ENCODE results near the gene AHDC1.
A peak's percentile ranks its signal among the peaks of the same experiment; 100 is the strongest.

Gene AHDC1

DNA sequence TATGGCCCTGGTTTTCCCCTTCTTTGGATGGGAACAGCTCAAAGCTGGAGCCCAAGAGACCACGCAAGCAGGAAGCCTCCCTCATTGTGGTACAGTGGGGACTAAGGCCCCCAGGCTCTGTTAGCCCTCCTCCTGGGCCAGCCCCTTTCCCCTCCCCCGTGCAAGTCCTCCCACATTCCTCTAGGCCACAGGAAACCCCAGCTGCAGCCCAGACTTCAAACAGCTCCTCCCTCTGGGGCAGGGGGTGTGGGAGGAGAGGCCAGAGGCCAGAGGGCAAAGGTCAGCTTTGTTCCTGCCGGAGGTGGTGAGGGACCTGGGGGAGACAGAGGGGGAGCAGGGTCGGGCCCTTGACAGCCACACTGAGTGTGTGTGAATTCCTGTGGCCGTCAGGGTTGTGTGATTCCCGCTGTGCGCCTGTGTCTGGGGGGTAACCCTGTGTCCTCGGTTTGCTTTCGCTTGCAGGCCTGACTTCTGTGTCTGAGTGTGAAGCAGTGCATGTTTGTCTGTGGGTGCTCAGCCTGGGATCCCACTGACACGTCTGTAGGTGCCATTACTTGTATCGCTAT, 3.4 kb upstream of the AHDC1 start:
- TF ChIP-seq, protein P1, sequence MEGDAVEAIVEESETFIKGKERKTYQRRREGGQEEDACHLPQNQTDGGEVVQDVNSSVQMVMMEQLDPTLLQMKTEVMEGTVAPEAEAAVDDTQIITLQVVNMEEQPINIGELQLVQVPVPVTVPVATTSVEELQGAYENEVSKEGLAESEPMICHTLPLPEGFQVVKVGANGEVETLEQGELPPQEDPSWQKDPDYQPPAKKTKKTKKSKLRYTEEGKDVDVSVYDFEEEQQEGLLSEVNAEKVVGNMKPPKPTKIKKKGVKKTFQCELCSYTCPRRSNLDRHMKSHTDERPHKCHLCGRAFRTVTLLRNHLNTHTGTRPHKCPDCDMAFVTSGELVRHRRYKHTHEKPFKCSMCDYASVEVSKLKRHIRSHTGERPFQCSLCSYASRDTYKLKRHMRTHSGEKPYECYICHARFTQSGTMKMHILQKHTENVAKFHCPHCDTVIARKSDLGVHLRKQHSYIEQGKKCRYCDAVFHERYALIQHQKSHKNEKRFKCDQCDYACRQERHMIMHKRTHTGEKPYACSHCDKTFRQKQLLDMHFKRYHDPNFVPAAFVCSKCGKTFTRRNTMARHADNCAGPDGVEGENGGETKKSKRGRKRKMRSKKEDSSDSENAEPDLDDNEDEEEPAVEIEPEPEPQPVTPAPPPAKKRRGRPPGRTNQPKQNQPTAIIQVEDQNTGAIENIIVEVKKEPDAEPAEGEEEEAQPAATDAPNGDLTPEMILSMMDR (conservative IDR thresholded peaks at IDR 0.05; ENCODE audit: low read depth, low read length), result no peak
- Histone ChIP-seq H2AFZ (ENCODE audit: low read depth) (no peak overlapping the region; the same call in 1 of the 2 replicates), H3K4me1 (ENCODE audit: low read depth, poor library complexity, severe bottlenecking) (peaks cover 43% of the 10 kb centered on the region), H3K4me2 (peak overlapping the region; percentile 9; the same call in 1 of the 2 replicates), H3K9ac (no peak overlapping the region), H4K20me1 (ENCODE audit: insufficient read depth) (no peaks in the 10 kb centered on the region), H3K36me3 (ENCODE audit: insufficient read depth) (no peaks in the 10 kb centered on the region), H3K27me3 (ENCODE audit: insufficient read depth, low read depth) (no peaks in the 10 kb centered on the region), H3K4me3 (IDR thresholded peaks at IDR 0.05; ENCODE audit: insufficient read depth, low read depth, low read length) (no peak overlapping the region), H3K27ac (no peak overlapping the region), H3K79me2 (ENCODE audit: insufficient read depth, low read depth) (no peaks in the 10 kb centered on the region)

DNA sequence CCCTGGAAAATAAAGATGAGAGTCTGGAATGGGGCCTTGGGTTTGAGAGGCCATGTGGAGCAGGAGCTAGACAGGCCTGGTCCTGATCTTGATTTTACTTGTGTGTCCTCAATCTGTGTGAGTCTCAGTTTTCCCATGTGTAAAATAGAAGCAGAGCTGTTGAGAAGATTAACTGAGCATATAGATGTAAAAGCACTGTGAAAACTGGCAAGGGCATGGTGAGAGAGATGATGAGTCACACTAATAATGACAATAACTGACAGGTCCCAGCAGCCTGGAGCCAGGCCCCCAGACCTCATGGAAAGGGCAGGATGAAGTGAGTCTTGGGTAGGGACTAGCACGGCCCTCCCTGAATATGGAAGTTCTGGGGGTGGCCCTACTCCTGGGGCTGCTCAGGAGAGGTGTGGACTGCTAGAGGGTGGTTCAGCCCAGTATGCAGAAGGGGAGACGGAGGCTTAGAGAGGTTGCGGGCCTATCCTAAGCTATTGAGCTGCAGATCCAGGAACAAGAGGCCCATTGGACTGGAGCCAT, 2.8 kb upstream of the AHDC1 start:
- no peak overlapping the region for H3K9ac ChIP-seq

DNA sequence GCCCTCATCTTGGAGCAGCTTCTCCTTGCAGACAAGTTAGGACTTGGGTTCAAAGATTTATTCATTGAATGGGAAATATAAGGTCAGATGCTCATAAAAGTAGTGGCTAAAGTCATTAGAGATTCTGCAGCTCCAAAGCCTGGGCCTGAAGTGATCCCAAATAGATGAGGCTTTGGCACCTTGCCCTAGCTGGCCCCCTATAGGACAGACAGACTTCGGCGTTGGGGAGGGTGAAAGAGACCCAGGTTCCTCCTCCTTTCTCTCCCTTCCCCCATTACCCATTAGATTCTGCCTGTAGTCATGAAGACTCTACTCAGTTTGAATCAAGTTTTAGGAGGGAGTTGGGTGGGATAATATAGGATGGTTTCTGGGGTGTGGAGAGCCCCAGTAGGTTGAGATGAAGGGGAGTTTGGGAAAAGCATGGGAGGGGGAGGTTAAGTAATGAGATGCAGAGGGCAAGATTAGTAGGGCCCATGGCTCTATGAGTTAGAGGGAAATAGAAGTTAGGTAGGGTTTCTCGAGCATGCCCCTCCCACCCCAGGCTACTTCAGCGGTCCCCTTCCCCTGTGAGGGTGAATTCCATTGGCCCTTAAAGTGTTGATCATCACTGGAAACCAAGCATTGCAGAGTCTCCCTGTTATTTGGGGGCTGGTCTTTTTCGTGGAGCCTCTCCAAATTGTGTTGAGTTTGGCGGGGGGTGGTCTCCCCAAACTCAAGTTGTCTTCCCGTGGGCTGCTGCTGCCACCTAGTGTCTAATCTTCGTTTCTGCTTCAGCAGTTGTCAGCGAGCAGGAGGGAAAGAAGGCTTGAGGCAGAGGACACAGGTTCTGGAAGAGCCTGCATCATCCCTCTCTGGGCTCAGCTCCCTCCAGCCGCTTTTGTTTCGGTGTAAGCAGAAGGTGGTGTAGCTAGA, 2.1 kb upstream of the AHDC1 start:
- Histone ChIP-seq H3K9ac (no peak overlapping the region), H3K4me2 (no peak overlapping the region; the same call in 1 of the 2 replicates), H3K4me3 (IDR thresholded peaks at IDR 0.05; ENCODE audit: insufficient read depth, low read depth, low read length) (no peak overlapping the region)

More for the DNA sequence above, 2.8 kb upstream of the AHDC1 start:
- H3K4me3 ChIP-seq (IDR thresholded peaks at IDR 0.05; ENCODE audit: insufficient read depth, low read depth, low read length), result no peak overlapping the region
- peaks cover 43% of the 10 kb centered on the region for H3K4me1 ChIP-seq (ENCODE audit: low read depth, poor library complexity, severe bottlenecking)
- no peaks in the 10 kb centered on the region for H3K36me3 ChIP-seq (ENCODE audit: insufficient read depth)
- TF ChIP-seq, protein P1 (conservative IDR thresholded peaks at IDR 0.05; ENCODE audit: low read depth, low read length), result no peak
- H3K27me3 ChIP-seq (ENCODE audit: insufficient read depth, low read depth), result no peaks in the 10 kb centered on the region
- no peak overlapping the region for H2AFZ ChIP-seq (ENCODE audit: low read depth)
- H3K27ac ChIP-seq, result no peak overlapping the region; the same call in 1 of the 2 replicates
- H3K4me2 ChIP-seq, result no peak overlapping the region; the same call in 1 of the 2 replicates
- no peaks in the 10 kb centered on the region for H3K79me2 ChIP-seq (ENCODE audit: insufficient read depth, low read depth)
- H4K20me1 ChIP-seq (ENCODE audit: insufficient read depth), result no peaks in the 10 kb centered on the region

DNA sequence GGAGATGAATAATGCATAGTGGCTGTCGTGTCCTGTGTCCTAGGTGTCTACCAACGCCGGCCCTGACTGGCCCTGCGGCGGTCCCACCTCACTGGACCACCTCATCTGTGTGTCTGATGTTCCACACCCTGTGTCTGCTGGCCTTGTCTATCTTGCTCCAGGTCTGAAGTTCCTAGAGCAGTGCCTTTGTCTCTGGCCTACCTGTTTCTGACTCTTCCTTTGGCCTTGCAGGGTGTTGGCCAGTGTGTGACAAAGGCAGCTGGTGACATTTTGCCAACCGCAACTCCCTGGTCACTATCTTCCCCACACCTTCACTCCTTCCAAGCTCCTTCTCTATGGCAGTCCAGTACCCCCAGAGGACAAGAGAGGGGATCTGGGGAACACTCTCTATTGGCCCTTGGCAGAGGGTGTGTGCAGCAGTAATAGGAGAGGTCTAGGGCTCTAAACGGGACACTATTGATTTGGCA, 1.4 kb upstream of the AHDC1 start:
- Histone ChIP-seq H3K4me3 (IDR thresholded peaks at IDR 0.05; ENCODE audit: insufficient read depth, low read depth, low read length) (no peak overlapping the region), H3K27ac (no peak overlapping the region), H3K79me2 (ENCODE audit: insufficient read depth, low read depth) (no peaks in the 10 kb centered on the region), H3K27me3 (ENCODE audit: insufficient read depth, low read depth) (no peaks in the 10 kb centered on the region), H3K36me3 (ENCODE audit: insufficient read depth) (no peaks in the 10 kb centered on the region), H3K4me2 (no peak overlapping the region), H4K20me1 (ENCODE audit: insufficient read depth) (no peaks in the 10 kb centered on the region), H2AFZ (ENCODE audit: low read depth) (no peak overlapping the region), H3K4me1 (ENCODE audit: low read depth, poor library complexity, severe bottlenecking) (peaks cover 42% of the 10 kb centered on the region), H3K9ac (no peak overlapping the region)
- TF ChIP-seq, protein P1 (conservative IDR thresholded peaks at IDR 0.05; ENCODE audit: low read depth, low read length), result no peak

More for the DNA sequence above, 2.1 kb upstream of the AHDC1 start:
- Histone ChIP-seq H3K27me3 (ENCODE audit: insufficient read depth, low read depth) (no peaks in the 10 kb centered on the region), H2AFZ (ENCODE audit: low read depth) (no peak overlapping the region), H3K27ac (no peak overlapping the region; the same call in 1 of the 2 replicates), H3K36me3 (ENCODE audit: insufficient read depth) (no peaks in the 10 kb centered on the region), H3K79me2 (ENCODE audit: insufficient read depth, low read depth) (no peaks in the 10 kb centered on the region), H4K20me1 (ENCODE audit: insufficient read depth) (no peaks in the 10 kb centered on the region), H3K4me1 (ENCODE audit: low read depth, poor library complexity, severe bottlenecking) (peaks cover 43% of the 10 kb centered on the region)
- TF ChIP-seq, protein P1 (conservative IDR thresholded peaks at IDR 0.05; ENCODE audit: low read depth, low read length), result peak; percentile 96

Measured in KMS-11 (cell line).